SK-N-SH treated with all-trans-retinoic acid at 6 μM for 48 hours (cell line): ENCODE data around the gene SECISBP2.
"Not testable (repeated sequence)": the region's sequence is repeated elsewhere in the genome, so short reads cannot be mapped to it uniquely, and the experiment has no call there.

Source experiments
- ATAC-seq: fragments of 200-7000 bp; cut with Tn5 transposase; 3 replicates; pipeline ENCODE4 v1.9.1; 2020; ENCODE audit warnings: mild to moderate bottlenecking, moderate library complexity
- ARNTL ChIP-seq: fragments of 450-650 bp; formaldehyde crosslinking; IDR thresholded peaks from 2 replicates; pipeline ENCODE4 v1.5.0; 2020; ENCODE audit warnings: low read depth, mild to moderate bottlenecking, moderate library complexity, borderline replicate concordance
- BACH2 ChIP-seq: fragments of 250-450 bp; sonication (Bioruptor Pico); IDR thresholded peaks from 2 replicates; pipeline ENCODE4 v1.9.0; 2021; ENCODE audit warnings: mild to moderate bottlenecking, borderline replicate concordance
- CSDC2 ChIP-seq: fragments of 250-450 bp; sonication (Bioruptor Pico); IDR thresholded peaks from 2 replicates; pipeline ENCODE4 v1.5.0; 2020; ENCODE audit warnings: mild to moderate bottlenecking, moderate library complexity
- ESRRG ChIP-seq: fragments of 250-450 bp; sonication (Bioruptor Pico); IDR thresholded peaks from 2 replicates; pipeline ENCODE4 v1.6.1; 2021; ENCODE audit warnings: mild to moderate bottlenecking
- GLIS3 ChIP-seq: fragments of 250-450 bp; sonication (Bioruptor Pico); IDR thresholded peaks from 2 replicates; pipeline ENCODE4 v1.5.0; 2020; ENCODE audit warnings: mild to moderate bottlenecking, moderate library complexity
- ISL1 ChIP-seq: fragments of 250-450 bp; sonication (Bioruptor Pico); IDR thresholded peaks from 2 replicates; pipeline ENCODE4 v2.1.2; 2022; ENCODE audit warnings: mild to moderate bottlenecking, moderate library complexity
- RARB ChIP-seq: fragments of 250-450 bp; sonication (Bioruptor Pico); IDR thresholded peaks from 2 replicates; pipeline ENCODE4 v1.8.0; 2021; ENCODE audit warnings: mild to moderate bottlenecking, moderate library complexity
- SNAI2 ChIP-seq: fragments of 250-450 bp; sonication (Bioruptor Pico); IDR thresholded peaks from 2 replicates; pipeline ENCODE4 v1.5.0; 2020; ENCODE audit warnings: mild to moderate bottlenecking, moderate library complexity
- TCF4 ChIP-seq: fragments of 250-450 bp; sonication (Bioruptor Pico); IDR thresholded peaks from 2 replicates; pipeline ENCODE4 v1.8.0; 2021; ENCODE audit warnings: mild to moderate bottlenecking, moderate library complexity, borderline replicate concordance
- TOX ChIP-seq: fragments of 250-450 bp; sonication (Bioruptor Pico); IDR thresholded peaks from 2 replicates; pipeline ENCODE4 v1.8.0; 2021; ENCODE audit warnings: mild to moderate bottlenecking, moderate library complexity, borderline replicate concordance
- ZFP3 ChIP-seq: fragments of 250-450 bp; sonication (Bioruptor Pico); IDR thresholded peaks from 2 replicates; pipeline ENCODE4 v1.5.0; 2020; ENCODE audit warnings: mild to moderate bottlenecking, moderate library complexity
- ZFP30 ChIP-seq: fragments of 450-650 bp; formaldehyde crosslinking; IDR thresholded peaks from 2 replicates; pipeline ENCODE4 v1.5.0; 2022; ENCODE audit warnings: mild to moderate bottlenecking, moderate library complexity
- ZNF70 ChIP-seq: fragments of 450-650 bp; formaldehyde crosslinking; IDR thresholded peaks from 2 replicates; pipeline ENCODE4 v1.5.0; 2020; ENCODE audit warnings: mild to moderate bottlenecking, moderate library complexity
- TF ChIP-seq, protein P1 (sequence below): fragments of 250-450 bp; sonication (Bioruptor Pico); IDR thresholded peaks from 2 replicates; pipeline ENCODE4 v1.5.0; 2020; ENCODE audit warnings: mild to moderate bottlenecking, moderate library complexity
- TF ChIP-seq, protein P2 (sequence below): fragments of 250-450 bp; sonication (Bioruptor Pico); IDR thresholded peaks from 2 replicates; pipeline ENCODE4 v1.8.0; 2020; ENCODE audit warnings: mild to moderate bottlenecking, moderate library complexity, borderline replicate concordance
- TF ChIP-seq, protein P3 (sequence below): fragments of 250-450 bp; sonication (Bioruptor Pico); IDR thresholded peaks from 2 replicates; pipeline ENCODE4 v1.8.0; 2021; ENCODE audit warnings: low read depth, mild to moderate bottlenecking, moderate library complexity, borderline replicate concordance
- TF ChIP-seq, protein P4 (sequence below): fragments of 250-450 bp; sonication (Bioruptor Pico); IDR thresholded peaks from 2 replicates; pipeline ENCODE4 v1.5.1; 2020; ENCODE audit warnings: low read depth, mild to moderate bottlenecking, moderate library complexity
- TF ChIP-seq, protein P5 (sequence below): fragments of 250-450 bp; sonication (Bioruptor Pico); IDR thresholded peaks from 2 replicates; pipeline ENCODE4 v1.5.1; 2021; ENCODE audit warnings: mild to moderate bottlenecking, moderate library complexity

Gene SECISBP2

DNA sequence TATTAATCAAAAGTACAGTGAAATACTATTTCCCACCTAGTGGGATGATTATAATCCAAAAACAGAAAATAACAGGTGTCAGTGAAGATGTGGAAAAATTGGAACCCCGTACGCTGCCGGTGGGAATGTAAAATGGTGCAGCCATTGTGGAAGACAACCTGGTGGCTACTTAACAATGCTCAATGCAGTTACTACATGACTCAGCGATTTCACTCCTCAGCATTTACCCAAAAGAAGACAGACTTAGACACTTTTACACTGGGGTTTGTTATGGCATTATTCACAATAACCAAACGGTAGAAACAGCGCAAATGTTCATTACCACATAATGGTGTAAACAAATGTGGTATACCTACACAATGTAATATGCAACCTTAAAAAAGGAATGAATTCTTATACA is 23.9 kb downstream of the SECISBP2 start (continued):
- TF ChIP-seq ARNTL (CRISPR knock-in tag) (no peak), ZFP3 (no peak), ZFP30 (no peak), GLIS3 (CRISPR knock-in tag) (no peak), ISL1 (no peak), CSDC2 (CRISPR knock-in tag) (no peak)
- TF ChIP-seq, protein P1, sequence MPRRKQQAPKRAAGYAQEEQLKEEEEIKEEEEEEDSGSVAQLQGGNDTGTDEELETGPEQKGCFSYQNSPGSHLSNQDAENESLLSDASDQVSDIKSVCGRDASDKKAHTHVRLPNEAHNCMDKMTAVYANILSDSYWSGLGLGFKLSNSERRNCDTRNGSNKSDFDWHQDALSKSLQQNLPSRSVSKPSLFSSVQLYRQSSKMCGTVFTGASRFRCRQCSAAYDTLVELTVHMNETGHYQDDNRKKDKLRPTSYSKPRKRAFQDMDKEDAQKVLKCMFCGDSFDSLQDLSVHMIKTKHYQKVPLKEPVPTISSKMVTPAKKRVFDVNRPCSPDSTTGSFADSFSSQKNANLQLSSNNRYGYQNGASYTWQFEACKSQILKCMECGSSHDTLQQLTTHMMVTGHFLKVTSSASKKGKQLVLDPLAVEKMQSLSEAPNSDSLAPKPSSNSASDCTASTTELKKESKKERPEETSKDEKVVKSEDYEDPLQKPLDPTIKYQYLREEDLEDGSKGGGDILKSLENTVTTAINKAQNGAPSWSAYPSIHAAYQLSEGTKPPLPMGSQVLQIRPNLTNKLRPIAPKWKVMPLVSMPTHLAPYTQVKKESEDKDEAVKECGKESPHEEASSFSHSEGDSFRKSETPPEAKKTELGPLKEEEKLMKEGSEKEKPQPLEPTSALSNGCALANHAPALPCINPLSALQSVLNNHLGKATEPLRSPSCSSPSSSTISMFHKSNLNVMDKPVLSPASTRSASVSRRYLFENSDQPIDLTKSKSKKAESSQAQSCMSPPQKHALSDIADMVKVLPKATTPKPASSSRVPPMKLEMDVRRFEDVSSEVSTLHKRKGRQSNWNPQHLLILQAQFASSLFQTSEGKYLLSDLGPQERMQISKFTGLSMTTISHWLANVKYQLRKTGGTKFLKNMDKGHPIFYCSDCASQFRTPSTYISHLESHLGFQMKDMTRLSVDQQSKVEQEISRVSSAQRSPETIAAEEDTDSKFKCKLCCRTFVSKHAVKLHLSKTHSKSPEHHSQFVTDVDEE (CRISPR knock-in tag): no peak
- TF ChIP-seq, protein P2, sequence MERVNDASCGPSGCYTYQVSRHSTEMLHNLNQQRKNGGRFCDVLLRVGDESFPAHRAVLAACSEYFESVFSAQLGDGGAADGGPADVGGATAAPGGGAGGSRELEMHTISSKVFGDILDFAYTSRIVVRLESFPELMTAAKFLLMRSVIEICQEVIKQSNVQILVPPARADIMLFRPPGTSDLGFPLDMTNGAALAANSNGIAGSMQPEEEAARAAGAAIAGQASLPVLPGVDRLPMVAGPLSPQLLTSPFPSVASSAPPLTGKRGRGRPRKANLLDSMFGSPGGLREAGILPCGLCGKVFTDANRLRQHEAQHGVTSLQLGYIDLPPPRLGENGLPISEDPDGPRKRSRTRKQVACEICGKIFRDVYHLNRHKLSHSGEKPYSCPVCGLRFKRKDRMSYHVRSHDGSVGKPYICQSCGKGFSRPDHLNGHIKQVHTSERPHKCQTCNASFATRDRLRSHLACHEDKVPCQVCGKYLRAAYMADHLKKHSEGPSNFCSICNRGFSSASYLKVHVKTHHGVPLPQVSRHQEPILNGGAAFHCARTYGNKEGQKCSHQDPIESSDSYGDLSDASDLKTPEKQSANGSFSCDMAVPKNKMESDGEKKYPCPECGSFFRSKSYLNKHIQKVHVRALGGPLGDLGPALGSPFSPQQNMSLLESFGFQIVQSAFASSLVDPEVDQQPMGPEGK: no peak

DNA sequence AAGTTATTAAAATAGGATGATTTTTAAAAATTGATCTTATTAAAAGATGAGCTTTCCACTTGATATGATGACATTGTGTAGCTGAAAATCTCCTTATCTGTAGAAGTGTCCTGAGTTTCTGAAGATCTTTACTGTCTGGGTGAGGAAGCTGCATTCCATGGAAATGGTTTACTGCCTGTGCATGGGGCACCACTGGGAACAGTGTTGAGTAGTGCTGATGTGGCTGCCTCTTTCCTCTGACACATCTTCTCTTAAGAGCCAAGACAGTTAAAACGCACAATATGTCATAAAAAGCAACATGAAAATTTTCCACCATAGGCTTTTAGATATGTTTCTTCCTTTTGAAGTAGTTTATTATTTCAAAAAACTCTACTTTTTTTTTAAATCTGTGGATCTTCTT is 24.6 kb downstream of the SECISBP2 start:
- TF ChIP-seq, protein P1 (CRISPR knock-in tag): no peak
- TF ChIP-seq TCF4: no peak
- TF ChIP-seq ESRRG: no peak
- no peak for TF ChIP-seq TOX
- TF ChIP-seq, protein P3, sequence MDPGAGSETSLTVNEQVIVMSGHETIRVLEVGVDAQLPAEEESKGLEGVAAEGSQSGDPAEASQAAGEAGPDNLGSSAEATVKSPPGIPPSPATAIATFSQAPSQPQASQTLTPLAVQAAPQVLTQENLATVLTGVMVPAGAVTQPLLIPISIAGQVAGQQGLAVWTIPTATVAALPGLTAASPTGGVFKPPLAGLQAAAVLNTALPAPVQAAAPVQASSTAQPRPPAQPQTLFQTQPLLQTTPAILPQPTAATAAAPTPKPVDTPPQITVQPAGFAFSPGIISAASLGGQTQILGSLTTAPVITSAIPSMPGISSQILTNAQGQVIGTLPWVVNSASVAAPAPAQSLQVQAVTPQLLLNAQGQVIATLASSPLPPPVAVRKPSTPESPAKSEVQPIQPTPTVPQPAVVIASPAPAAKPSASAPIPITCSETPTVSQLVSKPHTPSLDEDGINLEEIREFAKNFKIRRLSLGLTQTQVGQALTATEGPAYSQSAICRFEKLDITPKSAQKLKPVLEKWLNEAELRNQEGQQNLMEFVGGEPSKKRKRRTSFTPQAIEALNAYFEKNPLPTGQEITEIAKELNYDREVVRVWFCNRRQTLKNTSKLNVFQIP (CRISPR knock-in tag): no peak
- no peak for TF ChIP-seq ZFP30
- no peak for TF ChIP-seq BACH2 (CRISPR knock-in tag)
- no peak for TF ChIP-seq ISL1
- no peak for TF ChIP-seq CSDC2 (CRISPR knock-in tag)
- TF ChIP-seq ZNF70: no peak
- TF ChIP-seq SNAI2: no peak
- no peak for TF ChIP-seq RARB (CRISPR knock-in tag)
- TF ChIP-seq, protein P4, sequence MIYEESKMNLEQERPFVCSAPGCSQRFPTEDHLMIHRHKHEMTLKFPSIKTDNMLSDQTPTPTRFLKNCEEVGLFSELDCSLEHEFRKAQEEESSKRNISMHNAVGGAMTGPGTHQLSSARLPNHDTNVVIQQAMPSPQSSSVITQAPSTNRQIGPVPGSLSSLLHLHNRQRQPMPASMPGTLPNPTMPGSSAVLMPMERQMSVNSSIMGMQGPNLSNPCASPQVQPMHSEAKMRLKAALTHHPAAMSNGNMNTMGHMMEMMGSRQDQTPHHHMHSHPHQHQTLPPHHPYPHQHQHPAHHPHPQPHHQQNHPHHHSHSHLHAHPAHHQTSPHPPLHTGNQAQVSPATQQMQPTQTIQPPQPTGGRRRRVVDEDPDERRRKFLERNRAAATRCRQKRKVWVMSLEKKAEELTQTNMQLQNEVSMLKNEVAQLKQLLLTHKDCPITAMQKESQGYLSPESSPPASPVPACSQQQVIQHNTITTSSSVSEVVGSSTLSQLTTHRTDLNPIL (CRISPR knock-in tag): no peak
- TF ChIP-seq, protein P5, sequence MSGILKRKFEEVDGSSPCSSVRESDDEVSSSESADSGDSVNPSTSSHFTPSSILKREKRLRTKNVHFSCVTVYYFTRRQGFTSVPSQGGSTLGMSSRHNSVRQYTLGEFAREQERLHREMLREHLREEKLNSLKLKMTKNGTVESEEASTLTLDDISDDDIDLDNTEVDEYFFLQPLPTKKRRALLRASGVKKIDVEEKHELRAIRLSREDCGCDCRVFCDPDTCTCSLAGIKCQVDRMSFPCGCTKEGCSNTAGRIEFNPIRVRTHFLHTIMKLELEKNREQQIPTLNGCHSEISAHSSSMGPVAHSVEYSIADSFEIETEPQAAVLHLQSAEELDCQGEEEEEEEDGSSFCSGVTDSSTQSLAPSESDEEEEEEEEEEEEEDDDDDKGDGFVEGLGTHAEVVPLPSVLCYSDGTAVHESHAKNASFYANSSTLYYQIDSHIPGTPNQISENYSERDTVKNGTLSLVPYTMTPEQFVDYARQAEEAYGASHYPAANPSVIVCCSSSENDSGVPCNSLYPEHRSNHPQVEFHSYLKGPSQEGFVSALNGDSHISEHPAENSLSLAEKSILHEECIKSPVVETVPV: no peak
- no peak for TF ChIP-seq ZFP3
- no peak for ATAC-seq

DNA sequence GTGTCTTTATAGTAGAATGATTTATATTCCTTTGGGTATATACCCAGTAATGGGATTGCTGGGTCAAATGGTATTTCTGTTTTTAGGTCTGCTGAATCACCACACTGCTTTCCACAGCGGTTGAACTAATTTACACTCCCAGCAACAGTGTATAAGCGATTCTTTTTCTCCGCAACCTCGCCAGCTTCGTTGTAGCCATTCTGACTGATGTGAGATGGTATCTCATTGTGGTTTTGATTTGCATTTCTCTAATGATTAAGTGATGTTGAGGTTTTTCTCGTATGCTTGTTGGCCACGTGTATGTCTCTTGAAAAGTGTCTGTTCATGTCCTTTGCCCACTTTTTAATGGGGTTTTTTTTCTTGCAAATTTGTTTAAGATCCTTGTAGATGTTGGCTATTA is 25.5 kb downstream of the SECISBP2 start:
- not testable (repeated sequence) for ATAC-seq
